ENCODE measurements around the gene NUP35. TPM values are rescaled to one million over a fixed set of nuclear protein-coding genes. Genes with fewer than 3 reads are reported as not detected.

The NUP35 gene
- total RNA-seq, 1 experiment from 2014 or later = 33.4 TPM

DNA sequence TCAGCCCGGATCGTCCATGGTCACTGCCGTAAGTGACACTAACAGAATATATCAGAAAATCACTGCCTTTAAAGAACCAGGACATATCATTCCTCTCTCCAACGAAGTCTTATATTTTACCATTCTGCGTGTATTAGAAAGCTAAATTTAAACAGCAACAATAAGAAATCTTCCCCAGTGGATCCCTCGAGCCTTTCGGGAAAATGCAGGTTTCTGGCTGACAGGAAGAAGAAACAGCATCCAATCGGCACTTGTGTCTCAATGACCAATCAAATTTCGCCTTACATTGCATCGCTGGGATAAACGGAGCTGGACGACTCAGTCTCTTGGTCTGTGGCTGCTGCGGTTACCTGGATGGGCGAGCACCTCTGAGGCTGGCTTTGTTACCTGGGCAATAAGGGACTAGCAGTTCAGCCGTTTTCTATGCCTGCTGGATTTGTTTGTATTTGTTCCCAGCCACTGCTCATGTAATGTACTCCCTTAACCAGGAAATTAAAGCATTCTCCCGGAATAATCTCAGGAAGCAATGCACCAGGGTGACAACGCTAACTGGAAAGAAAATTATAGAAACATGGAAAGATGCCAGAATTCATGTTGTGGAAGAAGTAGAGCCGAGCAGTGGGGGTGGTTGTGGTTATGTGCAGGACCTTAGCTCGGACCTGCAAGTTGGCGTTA lies 45.6 kb upstream of the NUP35 start, which contains the start of gene DUSP19:
DUSP19 (plus strand) TSS at position 284 of the 675 bp plus-strand sequence; CDS start at position 471, 187 bp downstream.
- RAD21 ChIA-PET (ENCODE audit: low non-redundant PET in 1 of 2, low total read pairs in 2 of 2, uncharacterized antibody in 2 of 2, unreplicated experiment in 2 of 2) = no interaction called here
- Histone ChIP-seq H3K9me2 (ENCODE audit: insufficient read depth) (no peaks in the 10 kb centered on the region), H3K27me3 (ENCODE audit: insufficient read depth, low read length) (no peaks in the 10 kb centered on the region), H3K9ac (ENCODE audit: low read length) (peak within 1 kb of the TSS; percentile 64), H3K9me3 (ENCODE audit: control insufficient read depth in 1 of 2, insufficient read depth in 1 of 2, low read depth in 1 of 2, low read length in 2 of 2) (no peaks in the 10 kb centered on the region), H3K36me3 (ENCODE audit: control insufficient read depth in 1 of 2, insufficient read depth in 2 of 2, low read length in 2 of 2) (no peaks in the 10 kb centered on the region), H3K4me3 (replicated peaks in 1 of 2; ENCODE audit: low read depth in 1 of 2, low read length in 2 of 2) (peak within 1 kb of the TSS; percentile 50 to 72), H3K27ac (ENCODE audit: low read depth, low read length) (peak within 1 kb of the TSS; percentile 75), H4K20me1 (ENCODE audit: insufficient read depth) (no peaks in the 10 kb centered on the region), H3K4me1 (ENCODE audit: control insufficient read depth in 1 of 2, insufficient read depth in 2 of 2, low read length in 2 of 2) (peaks cover 5 to 20% of the 10 kb centered on the region in 2 experiments; a peak in 3 of 4 replicates), H3K79me2 (ENCODE audit: insufficient read depth, low read length) (no peaks in the 10 kb centered on the region), H2AFZ (ENCODE audit: low read depth, low read length, poor library complexity, severe bottlenecking) (peak within 1 kb of the TSS; percentile 96), H3K4me2 (ENCODE audit: low read length) (peak within 1 kb of the TSS; percentile 94)
- DNase-seq (ENCODE audit: low read depth, low spot score) = peak; percentile 97
- POLR2A ChIA-PET = no interaction called here
- intact Hi-C loops (cut with micrococcal nuclease) = no loop called here
- no TSS peak for BruUV-seq (replicated peaks)
- peak; percentile 98 for ATAC-seq
- CTCF ChIA-PET = interaction anchor here (0.7 kb wide), 1 partner anchor 418 kb away, joined by 3 read pairs; no protein-coding TSS in a partner anchor
- TF ChIP-seq ZFX (IDR thresholded peaks at IDR 0.05) (no peak), POLR2AphosphoS5 (IDR thresholded peaks at IDR 0.05; ENCODE audit: low read depth, low read length) (peak; percentile 98), EGR1 (IDR thresholded peaks at IDR 0.05; ENCODE audit: low read depth) (no peak), FOSL1 (IDR thresholded peaks at IDR 0.05; ENCODE audit: low read depth) (no peak), CBX3 (IDR thresholded peaks at IDR 0.05; ENCODE audit: low read depth) (peak; percentile 50; the same call in 1 of the 2 replicates), TCF7L2 (IDR thresholded peaks at IDR 0.05; ENCODE audit: borderline replicate concordance, extremely low read depth, insufficient read depth, insufficient read length) (no peak), EZH2 (IDR thresholded peaks at IDR 0.05) (no peak), SIN3A (IDR thresholded peaks at IDR 0.05; ENCODE audit: low read depth) (no peak; the same call in 1 of the 2 replicates), SRF (IDR thresholded peaks at IDR 0.05; ENCODE audit: low read depth) (no peak), ZBTB33 (IDR thresholded peaks at IDR 0.05; ENCODE audit: extremely low read depth, insufficient replicate concordance, low read length) (peak; percentile 55), RAD21 (IDR thresholded peaks at IDR 0.05; ENCODE audit: low read depth) (no peak), SP1 (IDR thresholded peaks at IDR 0.05; ENCODE audit: low read depth) (peak; percentile 87), JUND (IDR thresholded peaks at IDR 0.05) (no peak; the same call in 1 of the 2 replicates), YY1 (IDR thresholded peaks at IDR 0.05; ENCODE audit: extremely low read depth, insufficient replicate concordance, low read depth, low read length) (peak; percentile 79), CEBPB (IDR thresholded peaks at IDR 0.05; ENCODE audit: low read depth) (no peak), EZH2phosphoT487 (IDR thresholded peaks at IDR 0.05; ENCODE audit: borderline replicate concordance) (no peak), ATF3 (IDR thresholded peaks at IDR 0.05) (no peak), ZNF274 (IDR thresholded peaks at IDR 0.05; ENCODE audit: low read depth, low read length) (no peak), CTCF (IDR thresholded peaks at IDR 0.05 in 2 of 3, conservative IDR thresholded peaks at IDR 0.05 in 1 of 3; ENCODE audit: borderline replicate concordance in 1 of 3, insufficient read depth in 1 of 3, low read depth in 2 of 3, low read length in 2 of 3) (no peak), ELF1 (IDR thresholded peaks at IDR 0.05; ENCODE audit: borderline replicate concordance, low read depth) (peak; percentile 31; the same call in 1 of the 2 replicates), POLR2A (IDR thresholded peaks at IDR 0.05; ENCODE audit: borderline replicate concordance, extremely low read depth, insufficient read depth, insufficient read length) (peak; percentile 91)
- TF ChIP-seq, protein P1, sequence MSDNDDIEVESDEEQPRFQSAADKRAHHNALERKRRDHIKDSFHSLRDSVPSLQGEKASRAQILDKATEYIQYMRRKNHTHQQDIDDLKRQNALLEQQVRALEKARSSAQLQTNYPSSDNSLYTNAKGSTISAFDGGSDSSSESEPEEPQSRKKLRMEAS (IDR thresholded peaks at IDR 0.05) = peak; percentile 58
